ENCODE measurements around the gene NRCAM. TPM values are rescaled to one million over a fixed set of nuclear protein-coding genes. Genes with fewer than 3 reads are reported as not detected.

Gene NRCAM
- total RNA-seq, 2 experiments from 2014 or later = 0.60 to 1.0 TPM

DNA sequence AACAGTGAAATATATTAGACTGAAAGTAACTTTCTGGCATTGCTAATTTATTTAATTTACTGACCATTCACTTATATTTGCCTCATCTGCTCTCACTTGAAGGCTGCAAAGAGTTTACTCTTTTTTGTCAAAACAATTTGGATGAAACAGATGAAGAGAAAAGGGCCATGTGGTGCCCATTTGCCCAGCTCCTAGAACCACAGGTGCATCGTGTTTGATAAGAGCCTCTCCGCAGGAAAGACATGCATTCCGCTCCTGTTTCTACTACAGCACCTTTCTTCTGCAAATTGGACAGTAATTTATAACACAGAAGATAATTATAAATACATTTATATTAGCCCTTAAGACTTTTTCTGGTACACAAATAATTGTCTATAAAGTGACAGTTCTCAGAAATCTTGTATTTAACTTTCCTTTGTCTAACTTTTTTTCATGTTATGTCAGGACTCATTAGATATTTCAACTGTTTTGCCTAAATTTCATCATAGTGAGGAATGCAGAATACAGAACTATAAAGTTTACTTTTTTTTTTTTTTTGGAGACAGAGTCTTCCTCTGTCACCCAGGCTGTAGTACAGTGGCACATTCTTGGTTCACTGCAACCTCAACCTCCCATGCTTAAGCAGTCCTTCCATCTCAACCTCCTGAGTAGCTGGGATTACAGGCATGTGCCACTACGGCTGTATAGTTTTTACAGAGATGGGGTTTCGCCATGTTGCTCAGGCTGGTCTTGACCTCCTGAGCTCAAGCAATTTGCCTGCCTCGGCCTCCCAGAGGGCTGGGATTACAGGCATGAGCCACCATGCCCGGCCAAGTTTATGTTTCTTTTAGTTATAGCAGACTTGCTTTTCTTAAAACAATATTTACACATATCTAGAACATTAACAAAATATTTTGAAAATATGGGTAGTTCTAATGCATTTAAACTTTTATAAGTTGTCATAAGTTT is 326.9 kb downstream of the NRCAM start:
- Mint-ChIP-seq H3K27me3 (no peaks in the 10 kb centered on the region), H3K36me3 (ENCODE audit: low read depth) (no peaks in the 10 kb centered on the region), H3K27ac (no peak overlapping the region), H3K4me3 (no peak overlapping the region), H3K9me3 (ENCODE audit: low read depth) (no peaks in the 10 kb centered on the region), H3K4me1 (no peaks in the 10 kb centered on the region)
- DNase-seq (no peak), ATAC-seq (no peak)
- ChIA-PET CTCF (interaction anchor here (0.6 kb wide), 1 partner anchor 255 kb away, joined by 3 read pairs; no protein-coding TSS in a partner anchor), POLR2A (no interaction called here)
- intact Hi-C loops (cut with DNase I, micrococcal nuclease) = no loop called here

DNA sequence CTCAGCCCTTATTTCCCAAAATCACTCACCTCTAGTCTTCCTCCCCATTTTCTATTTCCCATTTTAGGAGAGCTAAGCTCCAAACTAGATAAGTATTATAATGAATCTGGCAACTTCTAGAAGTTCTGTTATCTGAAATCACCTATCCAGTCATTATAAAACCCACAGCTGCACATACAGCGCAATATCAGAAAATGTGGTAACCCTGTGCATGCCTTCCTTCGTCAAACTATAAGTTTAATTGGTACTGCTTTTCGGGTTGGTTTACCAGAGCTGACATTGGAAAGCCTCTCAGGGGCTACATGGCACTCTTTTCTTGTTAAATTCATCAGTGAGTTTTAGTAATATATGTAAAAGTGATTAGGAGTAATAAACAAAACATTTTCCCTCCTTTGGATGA is 327.7 kb downstream of the NRCAM start:
- intact Hi-C loops (cut with DNase I, micrococcal nuclease) = no loop called here
- Mint-ChIP-seq H3K27ac (no peak overlapping the region), H3K9me3 (ENCODE audit: low read depth) (no peaks in the 10 kb centered on the region), H3K4me1 (no peaks in the 10 kb centered on the region), H3K27me3 (no peaks in the 10 kb centered on the region), H3K4me3 (no peak overlapping the region), H3K36me3 (ENCODE audit: low read depth) (no peaks in the 10 kb centered on the region)
- DNase-seq (no peak), ATAC-seq (no peak)
- CTCF ChIA-PET = no interaction called here
- POLR2A ChIA-PET = no interaction called here

DNA sequence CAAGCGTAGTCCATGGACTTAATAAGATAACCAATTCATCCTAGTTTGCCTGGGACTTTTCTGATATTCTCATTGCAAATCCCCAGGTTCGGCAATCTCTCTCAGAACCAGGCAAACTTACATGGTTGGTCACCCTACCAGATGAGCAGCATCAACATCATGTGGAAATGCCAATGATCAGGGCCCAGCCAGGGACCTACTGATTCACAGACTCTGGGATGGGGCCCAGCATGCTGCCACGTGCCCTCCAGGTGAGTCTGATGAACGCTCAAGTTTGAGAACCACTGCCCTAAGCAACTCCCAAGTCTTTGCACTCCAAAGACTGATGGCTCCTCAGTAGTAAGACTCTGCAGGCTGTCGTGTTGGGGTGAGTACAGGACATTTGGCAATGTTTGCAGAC is 328.8 kb downstream of the NRCAM start:
- H3K9me3 Mint-ChIP-seq (ENCODE audit: low read depth) = no peaks in the 10 kb centered on the region
- no peak overlapping the region for H3K4me3 Mint-ChIP-seq
- ChIA-PET CTCF (no interaction called here), POLR2A (no interaction called here)
- no peaks in the 10 kb centered on the region for H3K36me3 Mint-ChIP-seq (ENCODE audit: low read depth)
- no peaks in the 10 kb centered on the region for H3K4me1 Mint-ChIP-seq
- ATAC-seq = no peak
- H3K27me3 Mint-ChIP-seq = no peaks in the 10 kb centered on the region
- no peak overlapping the region for H3K27ac Mint-ChIP-seq
- DNase-seq = no peak
- intact Hi-C loops (cut with DNase I, micrococcal nuclease) = no loop called here

DNA sequence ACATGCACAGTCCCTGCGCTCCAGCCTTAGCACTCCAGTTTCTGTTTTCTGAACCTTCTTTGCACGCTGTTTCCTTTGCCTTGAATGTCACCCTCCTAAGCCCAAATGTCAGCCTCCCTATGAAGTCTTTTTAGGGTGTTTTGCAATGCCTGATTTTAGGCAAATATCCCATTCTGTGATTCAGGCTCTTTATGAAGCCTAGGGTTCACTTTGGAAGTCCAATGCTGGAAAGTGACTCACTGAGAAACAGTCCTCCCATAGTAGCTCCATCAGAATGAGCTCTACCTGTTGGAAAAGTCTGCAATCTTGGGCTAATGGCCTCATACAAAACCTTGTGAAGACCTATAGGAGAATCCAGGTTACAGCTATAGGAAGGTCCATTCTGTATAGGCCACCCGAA is 331.4 kb downstream of the NRCAM start:
- Mint-ChIP-seq H3K27ac (no peak overlapping the region), H3K9me3 (ENCODE audit: low read depth) (no peaks in the 10 kb centered on the region), H3K4me3 (no peak overlapping the region), H3K36me3 (ENCODE audit: low read depth) (no peaks in the 10 kb centered on the region), H3K27me3 (no peaks in the 10 kb centered on the region), H3K4me1 (peaks cover 4% of the 10 kb centered on the region)
- intact Hi-C loops (cut with DNase I, micrococcal nuclease) = no loop called here
- no peak for ATAC-seq
- POLR2A ChIA-PET = no interaction called here
- CTCF ChIA-PET = interaction anchor here (1.1 to 1.5 kb wide), 2 partner anchors 8 to 21 kb away, joined by 3 to 5 read pairs; no protein-coding TSS in a partner anchor
- DNase-seq = no peak

DNA sequence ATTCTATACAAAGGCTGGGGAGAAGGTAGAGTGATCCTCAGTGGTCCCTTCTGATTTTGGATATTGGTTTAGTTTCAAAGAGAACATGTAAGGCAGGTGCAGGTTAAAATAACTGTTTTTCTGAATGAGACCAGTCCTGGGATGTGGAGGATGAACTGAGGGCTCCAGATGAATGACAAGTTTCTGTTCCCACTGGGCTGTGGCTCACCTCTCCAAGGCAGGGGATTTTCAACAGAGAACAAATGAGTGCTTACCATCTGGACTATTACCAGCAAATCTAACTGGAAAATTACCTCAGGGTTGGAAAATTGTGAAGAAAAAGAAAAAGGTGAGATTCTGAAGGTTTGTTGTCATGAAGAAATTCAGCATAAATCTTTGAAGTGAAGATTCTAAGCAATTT is 334.1 kb downstream of the NRCAM start:
- Mint-ChIP-seq H3K36me3 (ENCODE audit: low read depth) (no peaks in the 10 kb centered on the region), H3K27ac (no peak overlapping the region), H3K27me3 (peaks cover under 1% of the 10 kb centered on the region), H3K9me3 (ENCODE audit: low read depth) (no peaks in the 10 kb centered on the region), H3K4me3 (no peak overlapping the region), H3K4me1 (peaks cover 4% of the 10 kb centered on the region)
- intact Hi-C loops (cut with DNase I, micrococcal nuclease) = no loop called here
- ChIA-PET POLR2A (no interaction called here), CTCF (interaction anchor here (0.6 to 1.1 kb wide), 4 partner anchors 9 to 189 kb away, joined by 3 to 7 read pairs (median 4); no protein-coding TSS in a partner anchor)
- ATAC-seq (no peak), DNase-seq (no peak)

DNA sequence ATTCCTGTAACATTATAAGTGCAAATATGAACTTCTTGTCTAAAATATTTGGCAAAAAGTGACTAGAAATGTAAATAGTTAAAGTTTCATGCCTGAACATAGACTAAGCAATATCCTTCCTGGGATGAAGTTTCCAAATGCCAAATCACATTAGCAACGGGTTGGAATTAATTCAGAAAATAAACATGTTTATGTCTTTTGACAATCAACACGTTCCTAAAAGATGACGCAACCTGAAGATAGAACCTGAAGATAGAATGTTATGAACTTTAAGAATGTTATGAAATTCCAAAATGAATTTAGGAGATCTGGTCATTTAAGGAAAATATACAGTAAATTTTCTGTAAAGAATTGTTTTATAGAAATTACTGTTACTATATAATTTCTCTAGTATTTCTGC is 335.3 kb downstream of the NRCAM start:
- peaks cover 4% of the 10 kb centered on the region for H3K4me1 Mint-ChIP-seq
- ChIA-PET CTCF (no interaction called here), POLR2A (interaction anchor here (0.9 kb wide), 1 partner anchor 297 kb away, joined by 3 read pairs; no protein-coding TSS in a partner anchor)
- H3K9me3 Mint-ChIP-seq (ENCODE audit: low read depth) = no peaks in the 10 kb centered on the region
- DNase-seq = no peak
- H3K27ac Mint-ChIP-seq = no peak overlapping the region
- peaks cover 3% of the 10 kb centered on the region for H3K27me3 Mint-ChIP-seq
- ATAC-seq = no peak
- H3K36me3 Mint-ChIP-seq (ENCODE audit: low read depth) = no peaks in the 10 kb centered on the region
- intact Hi-C loops (cut with DNase I, micrococcal nuclease) = no loop called here
- H3K4me3 Mint-ChIP-seq = no peak overlapping the region

DNA sequence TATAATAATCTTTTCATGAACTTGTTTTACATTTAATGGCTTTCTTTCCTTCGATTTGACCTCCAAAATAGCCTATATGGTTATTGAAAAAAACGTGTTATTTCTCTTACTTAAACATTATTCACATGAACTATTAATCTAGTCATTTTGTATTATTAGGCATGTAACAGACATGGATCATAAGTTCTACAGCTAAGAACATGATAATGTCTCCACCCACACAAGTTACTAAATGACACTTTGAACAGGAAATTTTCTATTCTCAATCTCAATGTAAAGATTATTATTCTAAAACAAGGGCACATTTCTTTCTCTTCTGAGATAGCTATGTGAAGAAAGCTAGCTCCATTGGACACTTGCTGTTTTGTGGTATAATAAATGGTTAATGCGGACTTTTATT is 336.0 kb downstream of the NRCAM start:
- Mint-ChIP-seq H3K27ac (no peak overlapping the region), H3K4me3 (no peak overlapping the region), H3K27me3 (peaks cover 4% of the 10 kb centered on the region), H3K9me3 (ENCODE audit: low read depth) (no peaks in the 10 kb centered on the region), H3K4me1 (peaks cover 4% of the 10 kb centered on the region), H3K36me3 (ENCODE audit: low read depth) (no peaks in the 10 kb centered on the region)
- POLR2A ChIA-PET = interaction anchor here (0.9 kb wide), 1 partner anchor 298 kb away, joined by 3 read pairs; no protein-coding TSS in a partner anchor
- CTCF ChIA-PET = interaction anchor here (1.0 kb wide), 1 partner anchor 26 kb away, joined by 3 read pairs; no protein-coding TSS in a partner anchor
- intact Hi-C loops (cut with DNase I, micrococcal nuclease) = no loop called here
- DNase-seq (no peak), ATAC-seq (no peak)

DNA sequence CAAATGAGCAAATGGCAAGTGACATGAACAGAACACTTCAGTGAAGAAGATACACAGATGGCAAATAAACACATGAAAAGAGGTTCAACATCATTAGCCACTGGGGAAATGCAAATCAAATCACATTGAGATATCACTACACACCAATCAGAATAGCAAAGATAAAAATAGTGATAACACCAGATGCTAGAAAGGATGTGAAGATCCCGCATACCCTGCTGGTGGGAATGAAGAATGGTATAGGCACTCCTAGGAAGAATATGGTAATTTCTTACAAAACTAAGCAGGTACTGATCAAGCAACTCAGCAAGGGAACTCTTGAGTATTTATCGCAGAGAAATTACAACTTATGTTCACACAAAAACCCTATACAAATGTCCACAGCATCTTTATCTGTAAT is 337.3 kb downstream of the NRCAM start:
- H3K4me3 Mint-ChIP-seq = no peak overlapping the region
- no peaks in the 10 kb centered on the region for H3K9me3 Mint-ChIP-seq (ENCODE audit: low read depth)
- ChIA-PET POLR2A (no interaction called here), CTCF (interaction anchor here (1.7 kb wide), 1 partner anchor 27 kb away, joined by 9 read pairs; no protein-coding TSS in a partner anchor)
- intact Hi-C loops (cut with DNase I, micrococcal nuclease) = no loop called here
- no peak for DNase-seq
- H3K27ac Mint-ChIP-seq = no peak overlapping the region
- ATAC-seq = no peak
- no peaks in the 10 kb centered on the region for H3K36me3 Mint-ChIP-seq (ENCODE audit: low read depth)
- H3K27me3 Mint-ChIP-seq = peaks cover 4% of the 10 kb centered on the region
- peaks cover 4% of the 10 kb centered on the region for H3K4me1 Mint-ChIP-seq

DNA sequence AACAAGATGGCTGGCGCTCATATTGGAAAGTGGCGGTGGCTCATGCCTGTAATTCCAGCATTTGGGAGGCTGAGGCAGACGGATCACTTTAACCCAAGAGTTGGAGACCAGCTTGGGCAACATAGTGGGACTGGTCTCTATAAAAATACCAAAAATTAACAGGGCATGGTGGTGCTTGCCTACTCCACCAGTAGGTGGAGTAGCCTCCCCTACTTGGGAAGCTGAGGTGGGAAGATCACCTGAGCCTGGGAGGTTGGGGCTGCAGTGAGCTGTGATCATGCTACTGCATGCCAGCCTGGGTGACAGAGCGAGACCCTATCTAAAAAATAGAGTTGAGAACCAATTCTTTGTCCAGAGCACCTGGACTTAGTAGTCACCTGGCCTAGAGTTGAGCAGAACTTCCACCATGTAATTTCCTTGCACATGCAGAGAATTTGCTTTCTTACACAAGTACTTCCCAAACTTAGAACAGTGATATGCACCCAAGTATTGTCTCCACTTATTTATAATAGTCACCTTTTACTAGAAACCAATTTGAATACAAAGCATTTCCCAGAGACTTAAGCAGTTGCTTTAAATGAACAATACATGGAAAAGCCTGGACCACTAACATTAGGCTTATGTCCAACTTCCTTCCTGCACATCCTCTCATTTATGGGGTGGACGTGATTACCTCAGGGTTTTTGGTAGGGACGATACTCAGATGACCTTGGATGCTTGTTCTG is 342.0 kb downstream of the NRCAM start:
- Mint-ChIP-seq H3K36me3 (ENCODE audit: low read depth) (no peaks in the 10 kb centered on the region), H3K9me3 (ENCODE audit: low read depth) (no peaks in the 10 kb centered on the region), H3K27me3 (peaks cover 4% of the 10 kb centered on the region), H3K27ac (no peak overlapping the region), H3K4me3 (no peak overlapping the region), H3K4me1 (no peaks in the 10 kb centered on the region)
- DNase-seq (peak; percentile 49), ATAC-seq (peak; percentile 87)
- ChIA-PET CTCF (interaction anchor here (1.0 to 2.9 kb wide), 6 partner anchors 8 to 288 kb away, joined by 3 to 40 read pairs (median 4); no protein-coding TSS in a partner anchor), POLR2A (interaction anchor here (1.0 kb wide), 1 partner anchor 21 kb away, joined by 3 read pairs; no protein-coding TSS in a partner anchor)
- intact Hi-C loops (cut with DNase I, micrococcal nuclease) = loop anchor here (1.0 kb wide), 1 partner anchor 32 kb away; no protein-coding TSS in a partner anchor

DNA sequence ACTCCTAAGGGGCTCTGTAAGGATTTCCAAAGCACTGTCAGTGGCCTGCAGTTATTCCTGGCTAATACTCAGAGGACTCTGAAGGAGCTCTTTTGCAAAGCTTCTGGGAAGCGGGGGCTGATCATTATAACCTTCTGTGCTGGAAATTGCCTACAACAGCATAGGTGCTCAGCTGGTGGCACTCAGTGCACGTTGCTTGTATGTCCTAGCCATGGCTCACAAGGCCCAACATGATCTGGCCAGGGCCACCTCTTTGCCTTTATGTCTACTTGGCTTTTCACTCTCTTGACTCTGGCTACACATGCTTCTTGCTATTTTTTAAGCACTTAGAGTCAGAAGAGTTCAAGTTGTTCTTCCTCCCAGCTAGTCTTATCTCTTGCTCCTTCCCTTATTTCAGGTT is 343.6 kb downstream of the NRCAM start:
- Mint-ChIP-seq H3K9me3 (ENCODE audit: low read depth) (no peaks in the 10 kb centered on the region), H3K4me1 (no peaks in the 10 kb centered on the region), H3K4me3 (no peak overlapping the region), H3K27me3 (peaks cover 4% of the 10 kb centered on the region), H3K36me3 (ENCODE audit: low read depth) (no peaks in the 10 kb centered on the region), H3K27ac (no peak overlapping the region)
- intact Hi-C loops (cut with DNase I, micrococcal nuclease) = no loop called here
- POLR2A ChIA-PET = interaction anchor here (0.5 kb wide), 1 partner anchor 33 kb away, joined by 3 read pairs; no protein-coding TSS in a partner anchor
- DNase-seq = no peak
- CTCF ChIA-PET = interaction anchor here (0.7 to 2.9 kb wide), 3 partner anchors 10 to 340 kb away, joined by 4 to 40 read pairs (median 7); no protein-coding TSS in a partner anchor
- ATAC-seq = no peak

DNA sequence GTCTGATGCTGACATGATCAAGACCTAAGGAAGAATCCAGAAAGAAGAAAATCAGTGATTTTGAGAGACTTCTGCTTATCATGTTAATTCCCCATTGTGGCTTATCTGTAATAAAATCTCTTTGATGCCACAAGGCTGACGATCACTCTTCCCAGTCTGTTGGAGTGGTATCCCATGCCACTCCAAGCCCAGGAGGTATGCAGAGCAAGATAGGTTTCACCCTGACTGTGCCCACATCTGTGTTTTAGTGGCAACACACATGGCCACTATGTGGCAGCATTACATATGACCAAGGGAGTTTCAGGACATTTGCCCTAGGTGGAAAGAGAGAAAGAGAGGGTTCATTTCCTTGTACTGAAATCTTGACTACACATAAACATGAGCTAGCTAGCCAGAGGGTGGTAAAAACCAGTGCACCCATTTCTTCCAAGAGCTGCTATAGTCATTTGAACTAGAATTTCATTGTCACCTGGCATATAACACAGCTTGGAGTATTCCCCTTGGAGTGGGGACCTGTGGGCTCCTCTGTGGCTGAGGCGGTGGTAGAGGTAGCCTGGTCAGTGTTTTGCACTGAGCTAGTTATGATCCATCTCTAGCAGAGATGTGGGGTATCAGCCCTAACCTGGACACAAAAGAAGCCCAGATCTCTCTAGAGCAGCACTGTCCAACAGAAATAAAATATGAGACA is 346.9 kb downstream of the NRCAM start:
- POLR2A ChIA-PET = no interaction called here
- no peak overlapping the region for H3K27ac Mint-ChIP-seq
- H3K27me3 Mint-ChIP-seq = no peaks in the 10 kb centered on the region
- ATAC-seq (peak; percentile 72), DNase-seq (peak; percentile 37)
- CTCF ChIA-PET = interaction anchor here (0.6 to 3.1 kb wide), 3 partner anchors 32 to 295 kb away, joined by 3 to 10 read pairs (median 3); no protein-coding TSS in a partner anchor
- H3K36me3 Mint-ChIP-seq (ENCODE audit: low read depth) = no peaks in the 10 kb centered on the region
- no peaks in the 10 kb centered on the region for H3K4me1 Mint-ChIP-seq
- intact Hi-C loops (cut with DNase I, micrococcal nuclease) = loop anchor here (1.0 kb wide), 1 partner anchor 37 kb away; no protein-coding TSS in a partner anchor
- H3K9me3 Mint-ChIP-seq (ENCODE audit: low read depth) = no peaks in the 10 kb centered on the region
- no peak overlapping the region for H3K4me3 Mint-ChIP-seq

Data from activated CD4-positive, alpha-beta T cell treated with anti-CD3 and anti-CD28 coated beads for 36 hours (primary cell).